NCI-H1694 treated with DMSO at 0.1 percent for 48 hours (cell line): Measurements from ENCODE around the gene DAPK1.

Source experiments
- DNase-seq: peaks from one replicate; lab custom pipeline; 2025; lab: John Stamatoyannopoulos, UW

DAPK1 gene

GRCh38 chr9:87594662-87595061 is 97.0 kb downstream of the DAPK1 start:
- DNase-seq = no peak

- no peak for DNase-seq
Observed at GRCh38 chr9:87595610-87596009, 97.9 kb downstream of the DAPK1 start.

GRCh38 chr9:87596862-87597261 is 99.2 kb downstream of the DAPK1 start:
- DNase-seq = no peak

GRCh38 chr9:87597710-87598443 is 100.2 kb downstream of the DAPK1 start:
- DNase-seq = no peak

GRCh38 chr9:87599901-87600610 is 102.4 kb downstream of the DAPK1 start:
- no peak for DNase-seq

GRCh38 chr9:87601176-87601575 is 103.5 kb downstream of the DAPK1 start:
- no peak for DNase-seq

GRCh38 chr9:87601595-87601994 is 103.9 kb downstream of the DAPK1 start:
- no peak for DNase-seq

- no peak for DNase-seq
Observed at GRCh38 chr9:87602933-87603643, 105.4 kb downstream of the DAPK1 start.

- DNase-seq = no peak
Observed at GRCh38 chr9:87603854-87604490, 106.3 kb downstream of the DAPK1 start.

GRCh38 chr9:87604886-87605588 is 107.4 kb downstream of the DAPK1 start:
- DNase-seq = no peak

- DNase-seq = no peak
Observed at GRCh38 chr9:87605676-87606075, 108.0 kb downstream of the DAPK1 start.

GRCh38 chr9:87606841-87607521 is 109.3 kb downstream of the DAPK1 start:
- DNase-seq = no peak

- DNase-seq = no peak
Observed at GRCh38 chr9:87607859-87608258, 110.2 kb downstream of the DAPK1 start.

- no peak for DNase-seq
Observed at GRCh38 chr9:87609002-87609401, 111.3 kb downstream of the DAPK1 start.

- no peak for DNase-seq
Observed at GRCh38 chr9:87609486-87609885, 111.8 kb downstream of the DAPK1 start.

- no peak for DNase-seq
Observed at GRCh38 chr9:87610200-87611155, 112.8 kb downstream of the DAPK1 start.

- DNase-seq = no peak
Observed at GRCh38 chr9:87611776-87612175, 114.1 kb downstream of the DAPK1 start.

GRCh38 chr9:87612536-87612935 is 114.9 kb downstream of the DAPK1 start:
- no peak for DNase-seq

- DNase-seq = no peak
Observed at GRCh38 chr9:87613265-87614111, 115.8 kb downstream of the DAPK1 start.
